GM20000 (cell line): ENCODE data around the gene ACKR4.
"Not testable (repeated sequence)": the region's sequence is repeated elsewhere in the genome, so short reads cannot be mapped to it uniquely, and the experiment has no call there.

Source experiments
- DNase-seq: peaks from one replicate; pipeline ENCODE4 v3.0.0; 2012; ENCODE audit warnings: low spot score
- TF ChIP-seq, protein P1 (sequence below): IDR thresholded peaks from 2 replicates; pipeline ENCODE4 v1.5.1; 2012; ENCODE audit warnings: mild to moderate bottlenecking, control low read depth; ENCODE audit errors: extremely low read depth, missing control alignments

The ACKR4 gene

DNA sequence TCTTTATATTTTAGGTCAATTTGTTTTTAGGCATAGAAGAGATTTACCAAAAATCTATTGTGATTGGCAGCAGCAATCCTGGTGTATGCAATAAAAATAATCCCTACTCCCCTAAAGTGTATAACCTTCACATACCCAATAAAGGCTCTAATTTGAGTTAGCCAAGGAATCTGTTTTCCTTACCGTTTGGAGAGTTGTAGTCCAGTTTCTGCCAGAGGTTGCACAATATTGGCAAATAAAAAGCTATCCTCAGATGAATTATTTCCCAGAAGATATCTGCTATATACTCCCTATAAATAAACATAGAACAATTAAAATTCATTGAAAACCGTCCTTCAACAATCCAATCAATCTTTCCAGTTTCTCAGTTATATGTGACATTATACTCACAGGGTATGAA, 31.1 kb downstream of the ACKR4 start:
- no peak for DNase-seq
- TF ChIP-seq, protein P1, sequence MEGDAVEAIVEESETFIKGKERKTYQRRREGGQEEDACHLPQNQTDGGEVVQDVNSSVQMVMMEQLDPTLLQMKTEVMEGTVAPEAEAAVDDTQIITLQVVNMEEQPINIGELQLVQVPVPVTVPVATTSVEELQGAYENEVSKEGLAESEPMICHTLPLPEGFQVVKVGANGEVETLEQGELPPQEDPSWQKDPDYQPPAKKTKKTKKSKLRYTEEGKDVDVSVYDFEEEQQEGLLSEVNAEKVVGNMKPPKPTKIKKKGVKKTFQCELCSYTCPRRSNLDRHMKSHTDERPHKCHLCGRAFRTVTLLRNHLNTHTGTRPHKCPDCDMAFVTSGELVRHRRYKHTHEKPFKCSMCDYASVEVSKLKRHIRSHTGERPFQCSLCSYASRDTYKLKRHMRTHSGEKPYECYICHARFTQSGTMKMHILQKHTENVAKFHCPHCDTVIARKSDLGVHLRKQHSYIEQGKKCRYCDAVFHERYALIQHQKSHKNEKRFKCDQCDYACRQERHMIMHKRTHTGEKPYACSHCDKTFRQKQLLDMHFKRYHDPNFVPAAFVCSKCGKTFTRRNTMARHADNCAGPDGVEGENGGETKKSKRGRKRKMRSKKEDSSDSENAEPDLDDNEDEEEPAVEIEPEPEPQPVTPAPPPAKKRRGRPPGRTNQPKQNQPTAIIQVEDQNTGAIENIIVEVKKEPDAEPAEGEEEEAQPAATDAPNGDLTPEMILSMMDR, result no peak

DNA sequence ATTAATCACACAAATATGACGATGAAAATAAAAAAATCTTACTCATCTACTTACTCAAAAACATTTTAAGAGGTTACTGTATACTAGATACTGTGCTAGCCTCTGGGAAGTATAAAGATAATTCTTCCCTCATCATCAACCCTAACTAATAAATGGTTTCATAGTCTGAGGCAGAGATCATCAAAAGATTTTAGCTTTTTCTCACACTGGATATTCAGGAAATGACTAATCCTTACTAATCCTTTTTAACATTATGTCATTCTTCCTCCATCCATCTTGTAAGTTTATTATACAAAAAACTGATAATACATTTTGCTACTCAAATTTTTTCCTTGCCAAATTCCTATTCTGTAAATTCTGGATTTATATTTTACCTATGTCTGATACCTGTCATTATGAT, 32.9 kb downstream of the ACKR4 start:
- TF ChIP-seq, protein P1, result no peak
- no peak for DNase-seq

DNA sequence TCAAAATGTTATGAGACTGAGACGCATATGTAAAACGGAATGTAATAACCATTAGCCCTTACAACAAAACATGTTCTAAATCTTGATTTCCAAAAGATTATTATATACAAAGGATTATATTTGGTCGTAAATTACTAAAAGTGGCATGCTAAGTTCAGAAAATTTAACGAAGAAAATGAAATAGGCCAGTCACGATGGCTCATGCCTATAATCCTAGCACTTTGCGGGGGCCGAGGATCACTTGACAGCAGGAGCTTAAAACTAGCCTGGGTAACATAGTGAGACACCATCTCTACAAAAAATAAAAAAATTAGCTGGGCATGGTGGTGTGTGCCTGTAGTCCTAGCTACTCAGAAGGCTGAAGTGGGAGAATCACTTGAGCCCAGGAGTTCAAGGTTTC, 33.5 kb downstream of the ACKR4 start:
- TF ChIP-seq, protein P1, result no peak
- no peak for DNase-seq

DNA sequence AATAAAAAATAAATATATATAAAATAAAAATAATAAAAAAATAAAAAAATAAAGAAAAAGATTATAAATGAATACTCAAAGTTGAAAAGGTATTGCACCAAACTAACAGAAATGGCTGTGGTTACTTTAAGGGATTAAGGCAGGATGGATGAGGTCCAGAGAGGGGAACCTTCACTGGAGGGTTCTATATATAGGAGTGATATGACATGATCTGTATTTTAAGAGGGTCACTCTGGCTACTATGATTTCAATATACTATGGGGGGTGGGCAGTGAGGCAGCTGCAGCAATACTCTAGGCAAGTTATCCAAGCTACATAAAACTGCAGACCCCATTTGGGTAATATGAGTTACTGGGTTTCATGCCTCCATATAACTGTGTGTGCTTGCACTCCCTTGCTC, 38.0 kb downstream of the ACKR4 start:
- no peak for DNase-seq
- TF ChIP-seq, protein P1, result no peak

DNA sequence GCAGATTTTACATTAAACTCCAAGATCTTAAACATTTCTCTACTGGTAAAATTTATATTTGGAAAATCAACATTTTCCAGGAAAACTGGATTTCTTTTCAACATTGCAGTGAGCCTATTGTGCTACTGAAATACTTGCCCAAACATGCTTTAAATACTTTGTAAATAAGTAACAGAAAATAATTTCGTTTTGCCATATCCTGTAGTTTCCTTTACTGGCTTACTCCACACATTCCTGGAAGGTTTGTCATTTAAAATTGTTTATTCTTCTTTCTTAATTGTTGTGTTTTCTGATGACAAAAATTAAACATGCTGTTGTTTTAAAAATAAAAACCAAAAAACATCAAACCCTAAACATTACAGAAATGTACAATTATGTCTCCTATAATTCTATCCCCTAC, 40.5 kb downstream of the ACKR4 start:
- no peak for DNase-seq
- TF ChIP-seq, protein P1, result no peak

DNA sequence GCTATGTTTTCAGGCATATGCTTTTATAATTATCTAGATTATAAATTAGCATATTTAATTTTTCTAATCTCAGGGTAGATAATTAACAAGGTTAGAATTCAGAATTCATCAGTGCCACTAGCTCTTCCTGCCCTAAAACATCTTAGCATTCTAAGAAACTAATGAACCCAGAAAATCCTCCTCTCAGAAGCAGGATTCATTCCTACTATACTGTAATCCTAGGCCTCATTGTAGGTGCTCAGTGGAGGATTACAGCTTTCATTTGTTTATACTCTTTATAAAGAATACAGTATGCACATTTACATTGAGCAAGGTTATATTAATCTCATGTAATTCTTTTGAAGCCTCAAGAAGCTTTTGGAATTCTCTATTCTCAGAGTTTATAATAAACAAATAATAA, 41.6 kb downstream of the ACKR4 start:
- no peak for DNase-seq

DNA sequence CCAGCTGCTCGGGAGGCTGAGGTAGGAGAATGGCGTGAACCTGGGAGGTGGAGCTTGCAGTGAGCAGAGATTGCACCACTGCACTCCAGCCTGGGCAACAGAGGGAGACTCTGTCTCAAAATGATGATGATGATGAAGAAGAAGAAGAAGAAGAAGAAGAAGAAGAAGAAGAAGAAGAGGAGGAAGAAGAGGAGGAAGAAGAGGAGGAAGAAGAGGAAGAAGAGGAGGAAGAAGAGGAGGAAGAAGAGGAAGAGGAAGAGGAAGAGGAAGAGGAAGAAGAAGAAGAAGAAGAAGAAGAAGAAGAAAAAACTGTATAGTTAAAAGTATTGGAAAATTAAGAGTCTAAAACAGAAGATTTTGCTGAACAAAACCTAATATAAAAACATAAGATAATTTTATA, 44.4 kb downstream of the ACKR4 start:
- DNase-seq, result not testable (repeated sequence)

More for the DNA sequence above, 41.6 kb downstream of the ACKR4 start:
- TF ChIP-seq, protein P1, result no peak

DNA sequence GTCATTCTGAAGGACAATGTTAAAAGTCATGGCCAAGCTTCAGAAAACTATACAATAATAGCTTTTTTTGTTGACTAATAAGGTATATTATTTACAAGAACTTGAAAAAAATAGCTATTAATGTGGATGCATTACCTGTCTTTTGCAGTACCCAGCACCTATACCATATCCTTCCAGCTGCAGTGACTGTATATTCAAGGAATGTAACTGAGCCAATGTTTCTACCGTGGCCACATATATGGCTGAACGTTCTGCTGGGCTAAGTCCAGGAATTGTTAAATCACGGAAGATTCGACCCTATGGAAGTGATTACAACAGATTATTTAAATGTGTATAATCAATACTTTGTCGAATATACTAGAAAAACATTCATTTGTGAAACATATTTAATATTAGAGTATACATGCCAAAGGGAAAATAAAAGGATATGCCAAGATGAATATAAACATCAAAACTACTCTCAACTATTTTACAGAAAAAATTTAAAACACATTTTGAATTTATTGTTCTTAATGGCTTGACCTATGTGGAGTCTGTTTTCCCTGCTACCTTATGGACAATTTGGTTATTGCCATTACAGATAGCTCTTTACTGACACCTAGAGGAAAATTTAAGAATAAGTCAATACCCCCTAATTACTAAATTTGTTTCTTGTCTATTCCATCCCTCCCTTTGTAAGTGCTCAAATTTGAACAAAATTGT, 44.9 kb downstream of the ACKR4 start:
- TF ChIP-seq, protein P1, result no peak
- DNase-seq, result peak; percentile 52
